ENCODE results near the gene PRG2.
"Not testable (repeated sequence)": the region's sequence is repeated elsewhere in the genome, so short reads cannot be mapped to it uniquely, and the experiment has no call there.

PRG2 gene

DNA sequence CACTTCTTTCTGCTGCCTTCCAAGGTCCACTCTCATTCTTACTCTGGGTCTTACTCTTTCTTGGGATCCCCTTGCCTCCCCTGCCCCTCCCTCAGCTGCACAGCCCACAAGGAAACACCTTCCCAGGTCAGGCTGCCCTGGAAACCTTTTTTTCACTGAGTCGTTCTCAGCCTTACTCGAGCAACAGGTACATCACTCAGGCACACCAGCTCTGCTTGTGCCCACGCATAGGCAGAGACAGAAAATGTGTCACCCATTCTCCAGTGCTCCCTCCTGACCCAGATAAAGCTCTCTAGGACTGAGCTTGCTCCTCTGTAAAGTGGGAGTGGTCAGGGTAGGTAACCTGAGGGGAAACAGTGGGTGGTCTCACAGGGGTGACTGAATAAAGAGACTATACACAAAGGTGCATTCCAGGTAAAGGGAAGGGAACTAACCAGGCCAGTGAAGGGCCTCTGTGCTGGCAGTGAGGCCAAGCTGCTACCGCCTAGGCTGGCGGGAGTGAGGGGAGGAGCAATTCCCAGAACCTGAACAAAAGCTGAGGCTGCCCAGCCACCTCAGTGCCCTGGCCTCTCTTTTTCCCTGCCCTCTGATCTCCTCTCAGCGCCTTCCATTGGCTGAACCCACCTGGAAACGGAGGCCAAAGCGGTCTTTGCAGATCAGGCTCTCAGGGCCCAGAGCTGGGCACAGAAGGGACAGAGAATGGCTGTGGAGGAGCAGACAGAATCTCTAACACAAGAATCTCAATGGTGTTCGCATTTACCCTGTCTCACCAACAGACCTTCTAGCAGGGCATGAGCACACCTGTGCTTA, 25.4 kb downstream of the PRG2 start:
- no peak for DNase-seq

- no peak for DNase-seq
Measured at GRCh38 chr11:57363131-57364080, 27.0 kb downstream of the PRG2 start.

DNA sequence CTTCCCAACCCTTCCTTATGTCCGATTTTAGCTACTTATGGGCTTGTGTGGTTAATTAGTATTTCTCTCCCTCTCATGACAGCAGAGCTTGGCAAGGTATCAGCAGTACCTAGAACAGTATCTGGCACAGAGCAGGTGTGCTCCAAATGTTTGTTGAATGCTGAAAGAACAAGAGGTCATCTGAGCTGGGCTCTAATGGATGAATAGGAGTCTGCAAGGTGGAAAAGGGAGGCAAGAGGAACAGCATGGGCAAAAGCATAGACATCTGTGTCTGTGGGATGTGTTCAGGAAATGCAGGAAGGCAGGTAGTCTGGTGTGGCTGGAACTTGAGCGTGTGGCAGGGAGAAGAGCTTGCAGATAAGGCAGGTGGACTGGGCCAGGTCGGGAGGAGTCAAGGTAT, 28.5 kb downstream of the PRG2 start:
- no peak for DNase-seq

DNA sequence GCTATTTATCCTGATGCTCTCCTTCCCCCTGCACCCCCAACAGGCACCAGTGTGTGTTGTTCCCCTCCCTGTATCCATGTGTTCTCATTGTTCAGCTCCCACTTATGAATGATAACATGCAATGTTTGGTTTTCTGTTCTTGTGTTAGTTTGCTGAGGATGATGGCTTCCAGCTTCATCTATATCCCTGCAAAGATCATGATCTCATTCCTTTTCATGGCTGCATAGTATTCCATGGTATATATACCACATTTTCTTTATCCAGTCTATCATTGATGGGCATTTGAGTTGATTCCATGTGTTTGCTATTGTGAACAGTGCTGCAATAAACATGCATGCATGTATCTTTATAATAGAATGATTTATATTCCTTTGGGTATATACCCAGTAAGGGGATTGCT, 29.0 kb downstream of the PRG2 start:
- not testable (repeated sequence) for DNase-seq

GRCh38 chr11:57360991-57361390, 29.5 kb downstream of the PRG2 start:
- DNase-seq, result no peak

DNA sequence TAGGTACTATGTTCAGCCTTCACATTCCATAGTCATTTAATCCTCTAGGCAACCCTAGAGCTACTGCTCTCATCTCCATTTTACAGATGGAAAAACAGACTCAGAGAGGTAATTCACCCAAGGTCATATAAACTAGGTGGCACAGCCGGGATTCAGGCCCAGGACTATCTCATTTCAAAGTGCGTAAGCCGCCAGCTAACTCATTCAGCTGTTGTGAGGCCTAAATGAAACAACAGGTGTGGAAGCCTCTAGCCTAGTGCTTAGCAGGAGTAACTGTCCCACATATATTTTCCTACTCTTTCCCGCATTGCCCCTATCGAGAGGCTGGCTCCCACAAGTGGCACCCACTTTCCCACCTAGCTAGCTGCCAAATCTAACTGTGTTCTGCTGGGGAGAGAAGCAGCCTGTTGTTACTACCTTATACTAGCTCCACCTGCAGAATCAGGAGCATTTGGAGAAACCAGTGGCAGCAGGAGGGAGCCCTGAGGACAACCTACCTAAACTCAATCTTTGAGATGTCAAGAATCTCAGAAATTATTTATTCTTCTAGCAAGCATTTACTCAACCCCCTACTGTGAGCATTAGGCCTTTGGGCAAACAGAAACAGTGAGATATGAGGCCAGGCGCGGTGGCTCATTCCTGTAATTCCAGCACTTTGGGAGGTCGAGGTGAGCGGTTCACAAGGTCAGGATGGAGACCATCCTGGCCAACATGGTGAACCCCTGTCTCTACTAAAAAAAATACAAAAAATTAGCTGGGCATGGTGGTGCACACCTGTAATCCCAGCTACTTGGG, 30.4 kb downstream of the PRG2 start:
- DNase-seq, result no peak

GRCh38 chr11:57359396-57359795, 31.1 kb downstream of the PRG2 start:
- no peak for DNase-seq

DNA sequence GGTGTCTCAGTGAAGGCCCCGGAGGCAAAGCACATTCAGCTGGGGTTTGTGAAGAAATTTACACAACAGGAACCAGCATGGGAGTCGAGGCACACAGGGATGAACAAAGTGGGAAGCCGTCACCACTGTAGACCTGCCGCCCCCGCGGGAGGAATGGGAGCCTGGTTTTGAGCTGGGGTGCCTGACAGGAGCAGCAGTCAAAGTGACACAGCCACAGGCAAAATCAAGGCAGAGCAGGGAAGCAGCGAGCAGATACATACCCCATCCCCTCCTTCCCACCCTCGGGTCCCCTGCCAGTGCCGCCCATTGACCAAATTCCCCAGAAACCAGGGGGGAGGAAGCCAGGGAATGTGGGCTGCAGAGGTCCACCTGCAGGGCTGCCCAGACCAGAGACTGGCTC, 31.5 kb downstream of the PRG2 start:
- no peak for DNase-seq

GRCh38 chr11:57358543-57358961, 31.9 kb downstream of the PRG2 start:
- DNase-seq, result no peak

DNA sequence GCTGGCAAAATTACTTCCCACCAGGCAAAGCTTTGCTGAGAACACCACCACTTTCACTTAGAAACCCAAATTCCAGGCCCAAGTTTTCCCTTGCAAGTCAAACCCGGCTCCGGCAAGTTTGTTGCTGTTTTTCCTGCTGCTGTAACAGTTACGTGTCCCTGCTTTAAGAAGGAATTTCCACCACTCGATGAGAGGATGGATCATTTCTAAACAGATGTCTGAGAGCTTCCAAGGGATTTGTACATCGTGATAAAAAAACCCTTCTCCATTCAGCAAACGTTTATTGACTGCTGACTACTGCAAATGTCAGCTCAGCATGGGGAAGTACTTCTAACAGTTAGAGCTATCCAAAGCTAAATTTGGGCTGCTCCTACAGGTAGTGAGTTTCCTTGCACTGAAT, 32.6 kb downstream of the PRG2 start:
- no peak for DNase-seq

GRCh38 chr11:57357310-57357709, 33.1 kb downstream of the PRG2 start:
- DNase-seq, result no peak

- no peak for DNase-seq
Measured at GRCh38 chr11:57356268-57356667, 34.2 kb downstream of the PRG2 start.

DNA sequence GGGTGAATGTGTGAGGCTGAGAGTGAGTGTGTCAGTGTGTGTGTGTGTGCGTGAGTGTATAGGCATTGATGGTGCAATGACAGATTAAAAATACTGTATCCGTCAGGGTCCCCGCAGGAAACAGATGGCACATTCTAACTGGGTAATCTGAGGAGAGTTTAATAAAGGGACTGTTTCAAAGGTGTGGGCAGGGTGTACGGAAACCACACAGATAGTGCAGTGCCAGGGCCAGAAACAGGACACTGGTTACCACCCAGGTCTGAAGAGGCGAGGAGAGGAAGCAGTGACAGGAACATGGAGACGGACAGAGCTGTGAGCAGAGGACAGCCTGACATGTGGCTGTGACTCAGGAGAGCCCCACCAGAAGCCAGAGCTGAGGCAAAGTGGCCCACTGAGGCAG, 35.8 kb downstream of the PRG2 start:
- no peak for DNase-seq

- DNase-seq, result no peak
Measured at GRCh38 chr11:57353852-57354251, 36.6 kb downstream of the PRG2 start.

DNA sequence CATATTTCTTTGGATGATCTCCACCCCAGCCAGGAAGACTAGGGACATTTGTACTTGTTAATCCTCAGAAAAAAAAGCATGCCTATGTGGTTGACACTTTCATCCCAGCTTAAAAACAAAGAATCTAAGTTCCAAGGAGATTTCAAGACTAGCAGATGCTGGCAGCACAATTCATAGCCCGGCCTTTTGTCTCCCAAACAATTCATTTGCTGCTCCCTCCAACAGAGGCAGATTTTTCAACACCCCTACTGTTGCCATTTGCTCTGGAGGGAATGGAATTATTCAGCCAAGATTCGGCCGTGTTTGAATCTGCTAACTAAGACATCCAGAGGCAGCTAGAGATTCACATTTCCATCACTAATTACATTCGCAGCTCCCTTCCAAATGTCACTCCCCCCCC, 37.0 kb downstream of the PRG2 start:
- no peak for DNase-seq

DNA sequence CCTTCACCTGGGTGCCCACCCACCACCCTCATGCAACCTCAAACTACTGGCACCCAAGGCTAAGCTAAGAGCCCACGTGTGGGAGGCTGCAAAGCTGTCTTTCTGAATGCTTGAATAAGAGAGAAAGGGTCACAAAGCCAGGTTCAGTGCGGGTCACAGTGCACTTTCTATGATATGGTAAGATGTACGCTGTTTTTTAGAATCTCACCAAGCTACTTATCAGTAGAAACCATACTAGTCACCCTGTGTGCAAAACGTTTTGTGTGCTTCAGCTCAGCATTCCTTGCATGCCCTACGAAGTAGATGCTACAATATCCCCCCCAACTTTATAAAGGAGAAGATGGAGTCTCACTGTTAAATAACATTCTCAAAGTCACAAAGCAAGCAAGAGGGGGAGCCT, 37.4 kb downstream of the PRG2 start:
- DNase-seq, result no peak

DNA sequence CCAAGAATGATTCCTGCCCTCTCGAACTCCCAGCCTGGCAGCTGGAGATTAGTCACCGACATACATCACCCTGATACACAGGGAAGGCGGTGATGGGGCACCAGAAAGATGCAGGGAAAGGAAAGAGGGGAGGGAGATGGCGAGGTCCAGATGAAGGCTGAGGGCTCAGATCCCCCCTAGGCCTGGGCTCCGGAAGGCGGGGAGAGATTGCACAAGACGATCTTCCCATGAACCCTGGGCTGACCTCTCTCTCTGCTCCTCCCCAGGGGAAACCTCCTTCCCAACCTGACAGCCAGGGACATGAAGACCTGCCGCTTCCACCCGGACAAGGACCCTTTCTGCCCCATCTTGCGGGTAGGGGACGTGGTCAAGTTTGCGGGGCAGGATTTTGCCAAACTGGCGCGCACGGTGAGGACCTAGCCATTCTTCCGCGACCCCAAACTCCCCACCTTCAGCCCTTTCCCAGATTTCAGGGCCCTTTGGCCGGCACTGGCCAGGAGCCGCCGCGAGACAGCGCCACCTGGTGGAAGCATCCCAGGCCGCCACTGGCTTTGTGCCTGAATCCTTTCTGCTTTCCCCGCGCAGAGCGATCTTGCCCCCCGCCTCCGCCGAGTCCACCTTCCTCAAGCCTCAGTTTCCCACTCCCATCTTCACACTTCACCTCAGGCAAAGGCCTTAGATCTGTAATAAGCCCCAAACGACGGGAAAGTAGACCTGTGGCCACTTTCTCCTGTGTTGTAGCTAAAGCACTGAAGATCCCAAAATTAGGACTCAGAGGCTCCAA, 40.8 kb downstream of the PRG2 start:
- no peak for DNase-seq

- no peak for DNase-seq
Measured at GRCh38 chr11:57348636-57349313, 41.7 kb downstream of the PRG2 start.

- no peak for DNase-seq
Measured at GRCh38 chr11:57348052-57348451, 42.4 kb downstream of the PRG2 start.

- DNase-seq, result no peak
Measured at GRCh38 chr11:57347336-57347735, 43.1 kb downstream of the PRG2 start.

DNA sequence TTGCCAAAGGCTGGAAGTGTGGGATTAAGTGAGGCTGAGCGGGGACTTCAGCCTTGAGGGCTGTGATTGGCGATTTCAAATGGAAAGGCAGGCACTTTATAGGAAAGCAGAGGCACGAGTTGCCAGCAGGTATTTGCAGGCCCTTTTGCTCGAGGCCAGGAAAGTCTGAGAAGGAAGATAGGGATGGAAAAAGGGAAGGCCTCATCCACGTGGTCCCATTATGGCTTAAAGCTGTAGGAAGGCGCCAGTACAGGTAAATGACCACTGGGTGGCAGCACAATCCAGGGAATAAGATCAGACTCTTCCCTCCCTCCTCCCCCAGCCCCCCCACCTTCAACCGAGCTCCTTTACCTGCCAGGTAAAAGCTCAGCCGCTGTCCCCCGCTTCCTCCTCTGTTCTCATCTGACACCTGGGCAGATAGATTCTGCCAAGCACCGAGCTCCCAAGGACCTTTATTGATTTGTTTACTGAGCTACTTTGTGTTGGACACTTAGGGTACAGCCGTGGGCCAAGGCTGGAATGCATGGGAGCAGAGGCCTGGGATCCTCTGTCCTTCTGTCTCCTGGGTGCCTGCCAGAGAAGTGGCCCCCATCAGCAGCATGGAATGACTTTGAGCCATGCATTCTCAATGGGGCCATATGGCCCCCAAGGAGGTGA, 44.8 kb downstream of the PRG2 start:
- DNase-seq, result peak; percentile 26 to 71

Data from SW 1271 (cell line).